PC-9 (cell line): ENCODE measurements around the gene NCOA4.

ENCODE experiments used
- CTCF ChIP-seq: fragments of 200-600 bp; sonication (generic); conservative IDR thresholded peaks from 2 replicates; pipeline ENCODE4 v1.6.1; 2017; ENCODE audit warnings: mixed run types, antibody characterized with exemption, mild to moderate bottlenecking, moderate library complexity
- EZH2 ChIP-seq: fragments of 200-600 bp; sonication (generic); IDR thresholded peaks from 2 replicates; pipeline ENCODE4 v1.8.0; 2017; ENCODE audit warnings: antibody characterized with exemption, low read depth

- TF ChIP-seq CTCF (no peak), EZH2 (no peak)
Measured at GRCh38 chr10:46042527-46042926, 12.1 kb upstream of the NCOA4 start.
